A673 (cell line): ENCODE measurements around the gene TWSG1. TPM values are rescaled to one million over a fixed set of nuclear protein-coding genes. Genes with fewer than 3 reads are reported as not detected.

Source experiments
- BruUV-seq: library from RNA; stranded (reverse); fragments of 400-500 nt; replicated peaks from 2 replicates; lab custom pipeline; 2021; lab: Mats Ljungman, UMichigan
- CTCF ChIA-PET: fragments of 300-600 bp; sonication (Branson Sonifier 250); formaldehyde crosslinking; loops from one replicate; lab custom pipeline; 2022; ENCODE audit warnings: antibody characterized with exemption; lab: Charles Lee
- POLR2A ChIA-PET: fragments of 300-600 bp; sonication (Branson Sonifier 250); formaldehyde crosslinking; loops from one replicate; lab custom pipeline; 2022; ENCODE audit warnings: antibody characterized with exemption; ENCODE audit not compliant: low non-redundant PET; lab: Charles Lee
- DNase-seq: peaks from one replicate; pipeline ENCODE4 v3.0.0-alpha.2; 2015; ENCODE audit warnings: low spot score
- H3K27ac ChIP-seq: fragments of 200-600 bp; sonication (generic); 2 replicates; pipeline ENCODE4 v1.5.1; 2016; ENCODE audit warnings: mixed run types, low read depth, mild to moderate bottlenecking, mixed read lengths, antibody characterized with exemption, low read length; ENCODE audit not compliant: poor library complexity, severe bottlenecking
- H3K27me3 ChIP-seq: fragments of 200-600 bp; sonication (generic); replicated peaks from 2 replicates; pipeline ENCODE4 v1.6.1; 2017; ENCODE audit warnings: mixed run types, low read depth, mild to moderate bottlenecking, mixed read lengths, antibody characterized with exemption, low read length; ENCODE audit not compliant: insufficient read depth, poor library complexity
- H3K36me3 ChIP-seq: fragments of 200-600 bp; sonication (generic); 2 replicates; pipeline ENCODE4 v1.6.1; 2016; ENCODE audit warnings: mixed run types, mild to moderate bottlenecking, mixed read lengths, antibody characterized with exemption, low read length; ENCODE audit not compliant: insufficient read depth, poor library complexity, severe bottlenecking
- H3K4me1 ChIP-seq: fragments of 200-600 bp; sonication (generic); 2 replicates; pipeline ENCODE4 v1.6.1; 2017; ENCODE audit warnings: mixed run types, mild to moderate bottlenecking, mixed read lengths, antibody characterized with exemption, low read length; ENCODE audit not compliant: insufficient read depth, poor library complexity, severe bottlenecking
- H3K4me3 ChIP-seq: fragments of 200-600 bp; sonication (generic); 2 replicates; pipeline ENCODE4 v1.5.1; 2016; ENCODE audit warnings: low read depth, mixed run types, mild to moderate bottlenecking, mixed read lengths, low read length; ENCODE audit not compliant: poor library complexity, severe bottlenecking
- H3K9me3 ChIP-seq: fragments of 200-600 bp; sonication (generic); 2 replicates; pipeline ENCODE4 v1.6.1; 2016; ENCODE audit warnings: mixed run types, low read depth, mild to moderate bottlenecking, mixed read lengths, antibody characterized with exemption, low read length; ENCODE audit not compliant: poor library complexity, severe bottlenecking
- CTCF ChIP-seq: fragments of 300-800, 200-600 bp; sonication (generic); conservative IDR thresholded peaks from 2 replicates; pipeline ENCODE4 v1.5.1; 2017; ENCODE audit warnings: low read depth, mild to moderate bottlenecking, antibody characterized with exemption, low read length, moderate library complexity, mixed read lengths
- EZH2 ChIP-seq: fragments of 200-600 bp; sonication (generic); IDR thresholded peaks from 2 replicates; pipeline ENCODE4 v1.6.1; 2017; ENCODE audit warnings: borderline replicate concordance, low read depth, mild to moderate bottlenecking, mixed read lengths, antibody characterized with exemption, low read length; ENCODE audit not compliant: poor library complexity, severe bottlenecking
- intact Hi-C: fragments of 100-400 bp; cut with micrococcal nuclease; formaldehyde crosslinking; loops from one replicate; pipeline ENCODE4 v1.10.0; 2022; ENCODE audit not compliant: unreplicated experiment
- total RNA-seq: library from RNA; stranded (reverse); gene quantifications from 2 replicates; pipeline ENCODE4 v1.2.3, GENCODE V29; 2021

TWSG1 gene
- total RNA-seq, 1 experiment from 2014 or later, result 34.9 TPM

GRCh38 chr18:9325716-9326115 is 8.9 kb upstream of the TWSG1 start:
- H3K4me3 ChIP-seq, result no peak overlapping the region
- TF ChIP-seq EZH2 (no peak), CTCF (no peak)
- H3K27me3 ChIP-seq, result no peaks in the 10 kb centered on the region
- POLR2A ChIA-PET, result no interaction called here
- no peak overlapping the region for H3K27ac ChIP-seq
- CTCF ChIA-PET, result no interaction called here
- H3K9me3 ChIP-seq, result no peaks in the 10 kb centered on the region
- BruUV-seq, result no TSS peak
- no peaks in the 10 kb centered on the region for H3K36me3 ChIP-seq
- no peak for DNase-seq
- H3K4me1 ChIP-seq, result no peaks in the 10 kb centered on the region
- intact Hi-C loops, result no loop called here

- no TSS peak for BruUV-seq
- no peak for DNase-seq
- no peak for TF ChIP-seq CTCF
- no peaks in the 10 kb centered on the region for H3K9me3 ChIP-seq
- H3K36me3 ChIP-seq, result no peaks in the 10 kb centered on the region
- H3K4me3 ChIP-seq, result no peak overlapping the region
- ChIA-PET POLR2A (no interaction called here), CTCF (no interaction called here)
- H3K27ac ChIP-seq, result no peak overlapping the region
- H3K4me1 ChIP-seq, result no peaks in the 10 kb centered on the region
- intact Hi-C loops, result no loop called here
- no peaks in the 10 kb centered on the region for H3K27me3 ChIP-seq
Measured at GRCh38 chr18:9328776-9329175, 5.8 kb upstream of the TWSG1 start.

- CTCF ChIA-PET, result no interaction called here
- POLR2A ChIA-PET, result no interaction called here
- BruUV-seq, result no TSS peak
- Histone ChIP-seq H3K36me3 (no peaks in the 10 kb centered on the region), H3K4me1 (no peaks in the 10 kb centered on the region), H3K27me3 (no peaks in the 10 kb centered on the region), H3K27ac (no peak overlapping the region), H3K9me3 (no peaks in the 10 kb centered on the region), H3K4me3 (no peak overlapping the region)
- intact Hi-C loops, result no loop called here
- no peak for DNase-seq
- TF ChIP-seq EZH2 (no peak), CTCF (no peak)
Measured at GRCh38 chr18:9329471-9329870, 5.1 kb upstream of the TWSG1 start.
